NB4 (cell line): ENCODE data around the gene PEPD.

Source experiments
- DNase-seq: peaks from one replicate; pipeline ENCODE4 v3.0.0; 2010; ENCODE audit warnings: low read depth
- H3K4me3 ChIP-seq: one replicate; pipeline ENCODE4 v1.5.1; 2011; ENCODE audit warnings: mild to moderate bottlenecking, low read depth, low read length, moderate library complexity
- CTCF ChIP-seq: IDR thresholded peaks from one replicate; pipeline ENCODE4 v1.5.1; 2012; ENCODE audit warnings: low read depth, low read length
- MYC ChIP-seq: IDR thresholded peaks from 2 replicates; pipeline ENCODE4 v1.6.1; 2011; ENCODE audit warnings: low read depth, low read length
- POLR2A ChIP-seq: IDR thresholded peaks from 2 replicates; pipeline ENCODE4 v1.6.1; 2011; ENCODE audit warnings: mild to moderate bottlenecking; ENCODE audit not compliant: insufficient read length; ENCODE audit errors: extremely low read depth
- TF ChIP-seq, protein P1 (sequence below): IDR thresholded peaks from 2 replicates; pipeline ENCODE4 v1.6.1; 2011; ENCODE audit warnings: low read depth, low read length

The PEPD gene

GRCh38 chr19:33502521-33502920 lies 19.1 kb downstream of the PEPD start:
- no peak for TF ChIP-seq MYC
- TF ChIP-seq, protein P1, sequence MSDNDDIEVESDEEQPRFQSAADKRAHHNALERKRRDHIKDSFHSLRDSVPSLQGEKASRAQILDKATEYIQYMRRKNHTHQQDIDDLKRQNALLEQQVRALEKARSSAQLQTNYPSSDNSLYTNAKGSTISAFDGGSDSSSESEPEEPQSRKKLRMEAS = no peak
- TF ChIP-seq CTCF = no peak
- no peak for TF ChIP-seq POLR2A
- DNase-seq = no peak
- H3K4me3 ChIP-seq = no peak overlapping the region

- H3K4me3 ChIP-seq = no peak overlapping the region
- TF ChIP-seq POLR2A (no peak), CTCF (no peak), MYC (no peak)
- TF ChIP-seq, protein P1 = no peak
- DNase-seq = no peak
Measured at GRCh38 chr19:33501693-33502356, 19.8 kb downstream of the PEPD start.

DNA sequence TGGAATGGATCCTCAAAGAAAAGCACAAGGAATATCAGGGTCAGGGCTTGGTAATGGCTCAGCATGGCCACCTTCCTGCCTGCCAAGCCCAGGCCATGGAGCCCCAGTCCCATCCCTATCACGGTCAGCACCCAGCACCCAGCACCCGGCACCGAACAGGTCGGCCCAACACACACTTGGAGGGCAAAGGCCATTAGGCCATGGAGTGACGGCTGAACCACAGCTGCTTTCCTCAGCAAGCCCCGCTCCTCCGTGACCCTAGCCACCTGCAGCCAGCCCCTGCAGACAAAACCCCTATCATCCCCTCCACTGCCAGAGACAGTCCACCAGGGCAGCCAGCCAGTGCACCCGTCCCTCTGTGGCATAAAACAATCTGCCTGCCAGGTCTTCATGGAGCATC lies 20.6 kb downstream of the PEPD start:
- no peak overlapping the region for H3K4me3 ChIP-seq
- TF ChIP-seq POLR2A (no peak), CTCF (no peak), MYC (no peak)
- TF ChIP-seq, protein P1 = no peak
- DNase-seq = no peak

DNA sequence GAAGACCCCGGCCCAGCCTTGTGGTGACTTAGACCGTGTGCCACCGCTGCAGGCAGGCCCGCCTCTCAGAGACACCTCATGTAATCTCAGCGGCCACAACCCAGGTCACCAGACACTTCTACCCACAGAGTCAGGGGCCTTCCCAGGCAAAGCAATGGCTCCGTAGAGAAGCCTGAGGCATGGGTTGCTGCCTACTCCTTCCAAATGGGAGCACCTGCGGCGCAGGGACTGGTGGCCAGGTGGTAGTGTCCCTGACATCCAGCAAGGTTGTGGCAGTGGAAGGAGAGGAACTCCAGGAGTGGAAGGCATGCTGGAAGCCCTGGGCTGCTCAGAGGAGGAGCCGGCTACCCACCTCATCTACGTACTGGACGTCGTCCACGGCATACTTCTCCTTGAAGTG lies 21.0 kb downstream of the PEPD start:
- H3K4me3 ChIP-seq = no peak overlapping the region
- TF ChIP-seq CTCF = no peak
- TF ChIP-seq MYC = no peak
- no peak for TF ChIP-seq POLR2A
- TF ChIP-seq, protein P1 = no peak
- no peak for DNase-seq

DNA sequence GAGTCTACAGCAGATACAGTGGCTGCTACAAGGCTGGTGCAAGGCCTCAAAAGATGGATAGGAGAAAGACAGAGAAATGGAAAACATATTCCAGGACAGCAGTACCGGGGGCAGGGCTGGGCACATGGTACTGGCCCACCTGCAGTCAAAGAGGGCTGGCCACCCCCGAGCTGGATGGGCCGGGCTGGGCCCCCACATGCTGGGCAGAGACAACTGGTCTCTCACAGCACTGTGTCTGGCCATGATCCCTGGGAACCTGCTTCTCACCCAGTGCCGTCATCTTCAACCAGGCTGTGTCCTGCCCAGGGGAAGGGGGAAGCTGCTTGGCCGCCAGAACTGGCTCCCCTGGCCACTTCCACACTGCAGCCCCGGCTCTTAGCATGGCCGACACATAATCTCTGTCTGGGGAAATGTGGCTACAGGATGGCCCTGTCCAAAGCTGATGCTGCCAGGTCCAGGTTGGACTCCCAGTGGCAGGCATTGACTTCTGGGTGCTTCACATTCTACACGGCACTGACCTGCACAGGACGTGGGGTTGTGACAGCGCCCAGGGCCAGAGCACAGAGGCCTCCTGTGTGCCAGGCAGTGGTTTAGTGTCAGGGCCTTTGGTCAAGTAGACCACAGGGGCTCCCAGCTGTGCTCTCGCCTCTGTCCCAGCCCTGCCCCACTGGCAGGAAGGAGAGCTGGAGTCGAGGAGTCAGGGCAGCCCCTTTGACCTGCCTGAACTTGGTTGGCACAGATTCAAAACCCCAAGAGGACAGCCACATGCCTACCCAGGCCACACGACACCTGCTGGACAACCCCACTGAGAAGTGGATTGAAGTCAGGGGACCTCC lies 21.7 kb downstream of the PEPD start:
- H3K4me3 ChIP-seq = no peak overlapping the region
- DNase-seq = no peak
- no peak for TF ChIP-seq POLR2A
- TF ChIP-seq, protein P1 = no peak
- no peak for TF ChIP-seq CTCF
- no peak for TF ChIP-seq MYC
